K562 (cell line): Measurements from ENCODE around the gene NCOA4. TPM values are rescaled to one million over a fixed set of nuclear protein-coding genes. Genes with fewer than 3 reads are reported as not detected.

ENCODE experiments used
- ATAC-seq: fragments of 200-7000 bp; cut with Tn5 transposase; 3 replicates; pipeline ENCODE4 v1.9.1; 2020; ENCODE audit warnings: moderate library complexity
- BruUV-seq: library from RNA; stranded (reverse); fragments of 400-500 nt; replicated peaks from 2 replicates; lab custom pipeline; 2021; lab: Mats Ljungman, UMichigan
- CTCF ChIA-PET: fragments of 300-600 bp; formaldehyde crosslinking; extraction: SDS; loops from one replicate; lab custom pipeline; 2021; ENCODE audit warnings: low intra/inter-chr PET ratio; lab: Yijun Ruan, JAX
- POLR2A ChIA-PET: fragments of 300-600, 350-650 bp; sonication (Branson Sonifier 250); formaldehyde crosslinking; extraction: SDS; loops from one replicate; lab custom pipeline; 2021; ENCODE audit warnings: antibody characterized with exemption, inconsistent platforms; lab: Yijun Ruan, JAX
- DNase-seq, 4 experiments: peaks; one replicate each; pipeline versions ENCODE4 v3.0.0 to v3.0.0-alpha.2; 2011 to 2018; ENCODE audit warnings: low spot score in 3 of 4, mixed read lengths in 3 of 4; ENCODE audit errors: extremely low read depth in 1 of 4
- FAIRE-seq: peaks from 2 replicates; lab custom pipeline; 2011; peaks lifted over from hg19 to GRCh38; lab: Jason Lieb, UNC
- H2AFZ ChIP-seq: 2 replicates; pipeline ENCODE4 v1.6.0; 2011; ENCODE audit warnings: low read depth, low read length, control low read depth, inconsistent platforms
- H3K27ac ChIP-seq: fragments of 200-600 bp; 3 replicates; pipeline ENCODE4 v1.8.0; 2011; ENCODE audit warnings: low read depth, mild to moderate bottlenecking, control low read depth, inconsistent platforms, low read length, moderate library complexity, mixed read lengths; ENCODE audit errors: extremely low read depth
- H3K27me3 ChIP-seq, 2 experiments: fragments of 300-600 bp in 1 of 2; 2 replicates in 1 of 2; 3 replicates in 1 of 2; pipeline versions ENCODE4 v1.6.0 to v1.8.0; 2011; ENCODE audit warnings: inconsistent platforms in 2 of 2, low read length in 2 of 2, mild to moderate bottlenecking in 1 of 2, mixed read lengths in 1 of 2, moderate library complexity in 1 of 2; ENCODE audit not compliant: control insufficient read depth in 2 of 2, insufficient read depth in 2 of 2
- H3K36me3 ChIP-seq: fragments of 300-600 bp; 3 replicates; pipeline ENCODE4 v1.8.0; 2011; ENCODE audit warnings: mild to moderate bottlenecking, low read length, inconsistent platforms; ENCODE audit not compliant: control insufficient read depth, insufficient read depth
- H3K4me1 ChIP-seq, 2 experiments: fragments of 200-600 bp in 1 of 2; replicated peaks in 1 of 2; 2 replicates in 1 of 2; 3 replicates in 1 of 2; pipeline versions ENCODE4 v1.5.1 to v1.8.0; 2011; ENCODE audit warnings: inconsistent platforms in 2 of 2, low read length in 2 of 2, mild to moderate bottlenecking in 1 of 2, mixed read lengths in 1 of 2, moderate library complexity in 1 of 2; ENCODE audit not compliant: control insufficient read depth in 2 of 2, insufficient read depth in 2 of 2
- H3K4me2 ChIP-seq: 2 replicates; pipeline ENCODE4 v1.6.1; 2011; ENCODE audit warnings: low read length, control low read depth, inconsistent platforms, mixed read lengths; ENCODE audit not compliant: insufficient read depth
- H3K4me3 ChIP-seq: fragments of 200-600 bp; sonication (generic), shearing (Covaris generic); 2 replicates; pipeline ENCODE4 v1.5.1; 2016; ENCODE audit warnings: control low read depth, inconsistent platforms
- H3K79me2 ChIP-seq: fragments of 200-600 bp; 3 replicates; pipeline ENCODE4 v1.8.0; 2011; ENCODE audit warnings: low read length, inconsistent platforms; ENCODE audit not compliant: control insufficient read depth, insufficient read depth
- H3K9ac ChIP-seq, 2 experiments: 2 replicates each; pipeline versions ENCODE4 v1.6.0 to v1.6.1; 2011; ENCODE audit warnings: low read depth in 2 of 2, low read length in 2 of 2, control low read depth in 1 of 2, inconsistent platforms in 1 of 2, mild to moderate bottlenecking in 1 of 2, mixed read lengths in 1 of 2; ENCODE audit not compliant: insufficient read depth in 1 of 2
- H3K9me1 ChIP-seq: one replicate; pipeline ENCODE4 v1.6.0; 2011; ENCODE audit warnings: inconsistent platforms, mild to moderate bottlenecking, low read length, moderate library complexity; ENCODE audit not compliant: control insufficient read depth, insufficient read depth
- H3K9me3 ChIP-seq: replicated peaks from 2 replicates; pipeline ENCODE4 v1.5.1; 2011; ENCODE audit warnings: low read depth, low read length, inconsistent platforms; ENCODE audit not compliant: control insufficient read depth, insufficient read depth
- H4K20me1 ChIP-seq: replicated peaks from 2 replicates; pipeline ENCODE4 v1.6.1; 2011; ENCODE audit warnings: low read length, inconsistent platforms, mixed read lengths; ENCODE audit not compliant: control insufficient read depth, insufficient read depth
- BHLHE40 ChIP-seq: IDR thresholded peaks from 2 replicates; pipeline ENCODE4 v1.6.1; 2011; ENCODE audit warnings: low read length, improper control_type of control experiment
- CBFA2T2 ChIP-seq: fragments of 450-650 bp; conservative IDR thresholded peaks from 2 replicates; pipeline ENCODE4 v1.6.1; 2017; ENCODE audit warnings: mild to moderate bottlenecking
- CBFA2T3 ChIP-seq: fragments of 450-650 bp; IDR thresholded peaks from 2 replicates; pipeline ENCODE4 v1.6.1; 2017
- ELF1 ChIP-seq: fragments of 200-800 bp; sonication (Bioruptor generic); IDR thresholded peaks from 2 replicates; pipeline ENCODE4 v1.6.1; 2016; ENCODE audit warnings: missing genetic modification characterization, missing compliant biosample characterization
- ETS1 ChIP-seq: conservative IDR thresholded peaks from 2 replicates; pipeline ENCODE4 v1.6.1; 2011; ENCODE audit warnings: low read depth, mild to moderate bottlenecking, low read length; ENCODE audit not compliant: control insufficient read depth
- HDAC6 ChIP-seq: IDR thresholded peaks from 2 replicates; pipeline ENCODE4 v1.6.1; 2012; ENCODE audit warnings: low read depth, mild to moderate bottlenecking, control low read depth, inconsistent platforms, low read length, moderate library complexity
- MAFF ChIP-seq: IDR thresholded peaks from 2 replicates; pipeline ENCODE4 v1.6.1; 2012; ENCODE audit warnings: low read length, improper control_type of control experiment
- MAZ ChIP-seq, 2 experiments: fragments of 450-650 bp in 1 of 2; sonication (generic) in 1 of 2; formaldehyde crosslinking; IDR thresholded peaks in 1 of 2; conservative IDR thresholded peaks in 1 of 2; 2 replicates each; pipeline versions ENCODE4 v1.4.0 to v1.5.0; 2020; ENCODE audit warnings: mild to moderate bottlenecking in 1 of 2, missing genetic modification reagents in 1 of 2
- NFXL1 ChIP-seq: fragments of 450-650 bp; formaldehyde crosslinking; IDR thresholded peaks from 2 replicates; pipeline ENCODE4 v1.4.0; 2021; ENCODE audit warnings: mild to moderate bottlenecking
- PTRF ChIP-seq: fragments of 450-650 bp; IDR thresholded peaks from 2 replicates; pipeline ENCODE4 v1.6.1; 2016; ENCODE audit warnings: mild to moderate bottlenecking, missing genetic modification characterization, missing compliant biosample characterization
- RCOR1 ChIP-seq, 2 experiments: IDR thresholded peaks; 2 replicates each; pipeline ENCODE4 v1.6.1; 2012; ENCODE audit warnings: low read depth in 2 of 2, low read length in 2 of 2, borderline replicate concordance in 1 of 2, improper control_type of control experiment in 1 of 2
- ZNF134 ChIP-seq: fragments of 250-450 bp; sonication (Bioruptor Pico); conservative IDR thresholded peaks from 2 replicates; pipeline ENCODE4 v1.4.0; 2020
- ZNF586 ChIP-seq: fragments of 450-650 bp; formaldehyde crosslinking; conservative IDR thresholded peaks from 2 replicates; pipeline ENCODE4 v1.4.0; 2020; ENCODE audit warnings: mild to moderate bottlenecking, moderate library complexity
- WGBS: fragments of 100-300 bp; shearing (Covaris generic); methylation state at CpG from one replicate; pipeline ENCODE4 v1.1.6; 2016; ENCODE audit warnings: low coverage, mixed read lengths; ENCODE audit not compliant: insufficient coverage; ENCODE audit errors: missing lambda C conversion rate; 5-methylcytosine and 5-hydroxymethylcytosine counted together
- in situ Hi-C: fragments of 300-500 bp; cut with MboI; formaldehyde crosslinking; loops from 4 replicates; pipeline ENCODE4 v1.15.0; 2018; ENCODE audit warnings: inconsistent platforms, mixed read lengths
- intact Hi-C: fragments of 100-400 bp; cut with micrococcal nuclease; formaldehyde crosslinking; loops from 2 replicates; pipeline ENCODE4 v1.14.2; 2022
- polyA plus RNA-seq, 8 experiments: library from polyadenylated mRNA; depleted of rRNA in 4 of 8; stranded (reverse) in 5 of 8; unstranded in 3 of 8; fragments of >200 nt; fragmentation: Nextera tagmentation in 2 of 8; fragmentation: Illumina TruSeq in 1 of 8; extraction: Ambion mirVana in 2 of 8; extraction: Trizol in 1 of 8; gene quantifications; 2 replicates each; pipeline versions ENCODE4 v1.2.1 to v1.2.3, GENCODE V29; 2011 to 2014; ENCODE audit warnings: inconsistent platforms in 1 of 8, missing spikeins in 1 of 8
- total RNA-seq, 7 experiments: library from RNA; depleted of rRNA in 6 of 7; stranded (reverse); fragments of >200 nt in 6 of 7; fragmentation: Illumina TruSeq in 2 of 7; extraction: Trizol in 2 of 7; gene quantifications; 2 replicates each; pipeline versions ENCODE4 v1.2.1 to v1.2.3, GENCODE V29; 2011 to 2021; ENCODE audit warnings: low replicate concordance in 1 of 7

NCOA4 gene
- total and polyA plus RNA-seq, 9 of the 15 experiments (the other 6 are each of a cell fraction or from before 2014, with no cell fraction given): 89.8 to 283 (median 181) TPM

GRCh38 chr10:46026106-46026505 is 4.3 kb downstream of the NCOA4 start:
- Histone ChIP-seq H3K9me1 (peaks cover 3% of the 10 kb centered on the region), H3K4me3 (no peak overlapping the region), H3K79me2 (peaks cover 94% of the 10 kb centered on the region), H3K9ac (peak overlapping the region in 1 of 2 experiments; percentile 15; a peak in 1 of 4 replicates), H3K9me3 (no peaks in the 10 kb centered on the region), H2AFZ (no peak overlapping the region), H3K27ac (peak overlapping the region; percentile 8; the same call in 1 of the 3 replicates), H3K4me1 (peaks cover 33 to 58% of the 10 kb centered on the region in 2 experiments), H4K20me1 (peaks cover 5% of the 10 kb centered on the region; the same call in 1 of the 2 replicates), H3K27me3 (no peaks in the 10 kb centered on the region), H3K36me3 (peaks cover 45% of the 10 kb centered on the region), H3K4me2 (no peak overlapping the region)
- ATAC-seq (no peak), FAIRE-seq (no peak), DNase-seq (no peak)
- no peak for TF ChIP-seq BHLHE40
- ChIA-PET POLR2A (interaction anchor here (0.6 to 11.8 kb wide), 2 partner anchors 19 to 26 kb away, joined by 3 to 136 read pairs; no protein-coding TSS in a partner anchor), CTCF (no interaction called here)
- in situ Hi-C loops: loop anchor here (5.0 kb wide), 1 partner anchor 564 kb away; no protein-coding TSS in a partner anchor
- intact Hi-C loops: loop anchor here (5.0 kb wide), 2 partner anchors 201 to 559 kb away; no protein-coding TSS in a partner anchor
- no TSS peak for BruUV-seq

GRCh38 chr10:46025406-46025805 is 5.0 kb downstream of the NCOA4 start:
- Histone ChIP-seq H3K4me2 (peak overlapping the region; percentile 4; the same call in 1 of the 2 replicates), H3K4me3 (no peak overlapping the region), H3K27ac (no peak overlapping the region; the same call in 2 of the 3 replicates), H3K36me3 (peaks cover 49% of the 10 kb centered on the region), H3K27me3 (no peaks in the 10 kb centered on the region), H2AFZ (no peak overlapping the region), H3K4me1 (peaks cover 28 to 59% of the 10 kb centered on the region in 2 experiments), H3K9ac (peak overlapping the region; percentile 1 to 50; a peak in 2 of 4 replicates), H3K9me1 (peaks cover 3% of the 10 kb centered on the region), H3K9me3 (no peaks in the 10 kb centered on the region), H3K79me2 (peaks cover 100% of the 10 kb centered on the region), H4K20me1 (peaks cover 5% of the 10 kb centered on the region; the same call in 1 of the 2 replicates)
- FAIRE-seq: no peak
- no peak for TF ChIP-seq ELF1 (tag)
- no peak for TF ChIP-seq MAFF
- TF ChIP-seq RCOR1 (IDR thresholded peaks at IDR 0.05; ENCODE audit: borderline replicate concordance in 1 of 2, low read depth in 2 of 2, low read length in 2 of 2): no peak
- TF ChIP-seq CBFA2T3: 0 out of 2 replicates have a peak, but pooled peaks have one; percentile 6
- TF ChIP-seq MAZ (CRISPR knock-in tag; conservative IDR thresholded peaks at IDR 0.05 in 1 of 2, IDR thresholded peaks at IDR 0.05 in 1 of 2): no peak
- TF ChIP-seq NFXL1: no peak
- TF ChIP-seq ZNF134: no peak
- 0 out of 2 replicates have a peak, but pooled peaks have one; percentile 2 for TF ChIP-seq CBFA2T2
- no peak for TF ChIP-seq PTRF
- TF ChIP-seq ETS1: no peak
- no peak for TF ChIP-seq HDAC6
- no peak for TF ChIP-seq ZNF586 (CRISPR knock-in tag)
- ChIA-PET CTCF (no interaction called here), POLR2A (interaction anchor here (1.1 to 11.8 kb wide), 2 partner anchors 8 to 18 kb away, joined by 4 to 136 read pairs; no protein-coding TSS in a partner anchor)
- 64% methylated on average over 2 of the region's 2 CpGs for WGBS
- intact Hi-C loops: loop anchor here (5.0 kb wide), 2 partner anchors 202 to 558 kb away; no protein-coding TSS in a partner anchor
- ATAC-seq: no peak
- no TSS peak for BruUV-seq
- no peak for DNase-seq
- in situ Hi-C loops: loop anchor here (5.0 kb wide), 1 partner anchor 563 kb away; no protein-coding TSS in a partner anchor
